Gastroesophageal sphincter (tissue), 4 donors: ENCODE data around the gene CLEC14A. TPM values are rescaled to one million over a fixed set of nuclear protein-coding genes. Genes with fewer than 3 reads are reported as not detected.
A peak's percentile ranks its signal among the peaks of the same experiment; 100 is the strongest.

ENCODE experiments used
- ATAC-seq: fragments of 150-250 bp; one replicate; pipeline ENCODE4 v1.9.1; 2016; ENCODE audit warnings: mild to moderate bottlenecking, moderate library complexity
- H3K27ac ChIP-seq, 4 donors: fragments of 200-600 bp; sonication (generic) in 3 of 4; 1 replicate in 3 of 4; 2 replicates in 1 of 4; pipeline ENCODE4 v1.5.1; 2016 to 2019
- H3K27me3 ChIP-seq: fragments of 200-600 bp; sonication (generic); one replicate; pipeline ENCODE4 v1.5.1; 2019
- H3K36me3 ChIP-seq, 2 donors: fragments of 200-600 bp; sonication (generic); one replicate each; pipeline ENCODE4 v1.5.1; 2019; ENCODE audit warnings: control low read depth in 1 of 2
- H3K4me1 ChIP-seq, 3 donors: fragments of 200-600 bp; sonication (generic); 1 replicate in 2 of 3; 2 replicates in 1 of 3; pipeline ENCODE4 v1.5.1; 2016 to 2019; ENCODE audit warnings: control low read depth in 2 of 3
- H3K4me3 ChIP-seq, 2 donors: fragments of 200-600 bp; sonication (generic); one replicate each; pipeline ENCODE4 v1.5.1; 2019; ENCODE audit warnings: mild to moderate bottlenecking in 1 of 2, moderate library complexity in 1 of 2
- H3K9me3 ChIP-seq, 3 donors: fragments of 200-600 bp; sonication (generic); one replicate each; pipeline ENCODE4 v1.5.1; 2017 to 2019; ENCODE audit warnings: control low read depth in 2 of 3
- CTCF ChIP-seq, 4 experiments: fragments of 200-600 bp in 2 of 4; fragments of 450-650 bp in 2 of 4; sonication (generic) in 1 of 4; IDR thresholded peaks; one replicate each; pipeline ENCODE4 v1.5.1; 2017 to 2019; ENCODE audit warnings: antibody characterized with exemption in 4 of 4, mild to moderate bottlenecking in 2 of 4, moderate library complexity in 2 of 4
- EP300 ChIP-seq: sonication (generic); formaldehyde crosslinking; IDR thresholded peaks from one replicate; pipeline ENCODE4 v1.6.1; 2017; ENCODE audit warnings: antibody characterized with exemption, mild to moderate bottlenecking
- POLR2A ChIP-seq, 2 donors: fragments of 450-650 bp; IDR thresholded peaks; one replicate each; pipeline ENCODE4 v1.6.1; 2017; ENCODE audit warnings: antibody characterized with exemption in 2 of 2, mild to moderate bottlenecking in 2 of 2, moderate library complexity in 1 of 2
- POLR2AphosphoS5 ChIP-seq: sonication (generic); formaldehyde crosslinking; IDR thresholded peaks from one replicate; pipeline ENCODE4 v1.6.1; 2017; ENCODE audit warnings: antibody characterized with exemption
- WGBS, 2 donors: methylation state at CpG; one replicate each; pipeline ENCODE4 v1.1.5; 2018; ENCODE audit warnings: low coverage in 1 of 2; 5-methylcytosine and 5-hydroxymethylcytosine counted together
- total RNA-seq, 4 donors: library from RNA; depleted of rRNA; stranded (reverse); fragments of >200 nt; gene quantifications; one replicate each; pipeline ENCODE4 v1.1.0, GENCODE V29; 2016

The CLEC14A gene
- total RNA-seq, 4 donors from 2014 or later: 13.7 to 39.4 (median 31.5) TPM

GRCh38 chr14:38291681-38292467 is 36.0 kb upstream of the CLEC14A start:
- no peak for ATAC-seq
- H3K27ac ChIP-seq: no peak overlapping the region
- no peak for TF ChIP-seq POLR2AphosphoS5
- TF ChIP-seq CTCF (IDR thresholded peaks at IDR 0.05): no peak
- TF ChIP-seq POLR2A (IDR thresholded peaks at IDR 0.05): no peak
- TF ChIP-seq EP300: no peak

GRCh38 chr14:38290601-38291188 is 34.8 kb upstream of the CLEC14A start:
- no peaks in the 10 kb centered on the region for H3K27me3 ChIP-seq

More at GRCh38 chr14:38291681-38292467, 36.0 kb upstream of the CLEC14A start:
- H3K27me3 ChIP-seq: no peaks in the 10 kb centered on the region
- H3K9me3 ChIP-seq: no peaks in the 10 kb centered on the region
- H3K36me3 ChIP-seq: no peaks in the 10 kb centered on the region
- no peaks in the 10 kb centered on the region for H3K4me1 ChIP-seq
- no peak overlapping the region for H3K4me3 ChIP-seq

GRCh38 chr14:38286452-38286851 is 30.6 kb upstream of the CLEC14A start:
- TF ChIP-seq POLR2AphosphoS5: no peak
- TF ChIP-seq POLR2A (IDR thresholded peaks at IDR 0.05): no peak
- no peak for TF ChIP-seq EP300
- no peak for TF ChIP-seq CTCF (IDR thresholded peaks at IDR 0.05)
- Histone ChIP-seq H3K27me3 (no peaks in the 10 kb centered on the region), H3K36me3 (no peaks in the 10 kb centered on the region), H3K4me1 (no peaks in the 10 kb centered on the region), H3K4me3 (no peak overlapping the region), H3K27ac (no peak overlapping the region), H3K9me3 (peaks cover 0 to 3% (median 0%) of the 10 kb centered on the region in 3 donors)
- no peak for ATAC-seq

More at GRCh38 chr14:38290601-38291188, 34.8 kb upstream of the CLEC14A start:
- 6 to 11% methylated on average over 5 of the region's 5 CpGs for WGBS, 2 donors
- H3K4me1 ChIP-seq: no peaks in the 10 kb centered on the region
- no peak overlapping the region for H3K4me3 ChIP-seq
- TF ChIP-seq EP300: no peak
- no peak for TF ChIP-seq POLR2A (IDR thresholded peaks at IDR 0.05)
- TF ChIP-seq CTCF (IDR thresholded peaks at IDR 0.05): no peak
- TF ChIP-seq POLR2AphosphoS5: peak; percentile 19
- no peaks in the 10 kb centered on the region for H3K36me3 ChIP-seq
- ATAC-seq: peak; percentile 19
- H3K9me3 ChIP-seq: no peaks in the 10 kb centered on the region
- no peak overlapping the region for H3K27ac ChIP-seq

- H3K9me3 ChIP-seq: peaks cover 0 to 3% (median 0%) of the 10 kb centered on the region in 3 donors
- no peaks in the 10 kb centered on the region for H3K4me1 ChIP-seq
- H3K27me3 ChIP-seq: no peaks in the 10 kb centered on the region
- H3K4me3 ChIP-seq: no peak overlapping the region
- no peak for ATAC-seq
- no peak overlapping the region for H3K27ac ChIP-seq
- WGBS, 2 donors: 49 to 57% methylated on average over 2 of the region's 2 CpGs
- no peaks in the 10 kb centered on the region for H3K36me3 ChIP-seq
- TF ChIP-seq EP300 (no peak), CTCF (IDR thresholded peaks at IDR 0.05) (no peak), POLR2AphosphoS5 (no peak)
These were observed 30.1 kb upstream of the CLEC14A start for GRCh38 chr14:38285962-38286361.

GRCh38 chr14:38282936-38283335 is 27.0 kb upstream of the CLEC14A start:
- Histone ChIP-seq H3K9me3 (peaks cover 0 to 3% (median 0%) of the 10 kb centered on the region in 3 donors), H3K4me3 (no peak overlapping the region), H3K4me1 (no peaks in the 10 kb centered on the region), H3K27ac (no peak overlapping the region), H3K27me3 (no peaks in the 10 kb centered on the region), H3K36me3 (no peaks in the 10 kb centered on the region)
- no peak for ATAC-seq
- TF ChIP-seq POLR2AphosphoS5 (no peak), CTCF (IDR thresholded peaks at IDR 0.05) (no peak), POLR2A (IDR thresholded peaks at IDR 0.05) (no peak), EP300 (no peak)
